ENCODE data around the gene DPPA3. TPM values are rescaled to one million over a fixed set of nuclear protein-coding genes. Genes with fewer than 3 reads are reported as not detected.

DPPA3 gene
- total and polyA plus RNA-seq, 12 donors: not detected

DNA sequence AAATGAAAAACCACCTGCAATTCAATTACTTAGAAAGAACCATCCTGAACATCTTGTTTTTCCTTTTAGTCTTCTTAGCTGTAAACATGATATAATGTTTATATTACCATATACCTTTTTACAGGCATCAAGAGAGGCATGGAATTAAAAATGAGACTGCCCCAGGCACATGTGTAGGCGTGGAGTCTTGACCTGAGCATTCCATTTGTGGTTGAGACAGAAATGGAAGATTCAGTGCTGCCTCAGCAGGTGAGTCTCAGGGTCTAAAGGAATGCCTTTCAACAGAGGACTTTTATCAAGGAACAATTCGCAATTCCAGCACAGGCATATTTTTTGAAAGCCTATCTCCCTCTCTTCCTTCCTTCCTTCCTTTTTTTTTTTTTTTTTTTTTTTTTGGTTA lies 45.8 kb downstream of the DPPA3 start:
- Histone ChIP-seq H3K27ac (no peak overlapping the region), H3K36me3 (replicated peaks in 1 of 2) (no peaks in the 10 kb centered on the region), H3K4me3 (no peak overlapping the region), H3K9me3 (replicated peaks in 1 of 3) (no peaks in the 10 kb centered on the region), H3K4me1 (replicated peaks in 1 of 2) (no peaks in the 10 kb centered on the region), H3K27me3 (no peaks in the 10 kb centered on the region)
- no peak for TF ChIP-seq POLR2A (IDR thresholded peaks at IDR 0.05)
- TF ChIP-seq, protein P1, sequence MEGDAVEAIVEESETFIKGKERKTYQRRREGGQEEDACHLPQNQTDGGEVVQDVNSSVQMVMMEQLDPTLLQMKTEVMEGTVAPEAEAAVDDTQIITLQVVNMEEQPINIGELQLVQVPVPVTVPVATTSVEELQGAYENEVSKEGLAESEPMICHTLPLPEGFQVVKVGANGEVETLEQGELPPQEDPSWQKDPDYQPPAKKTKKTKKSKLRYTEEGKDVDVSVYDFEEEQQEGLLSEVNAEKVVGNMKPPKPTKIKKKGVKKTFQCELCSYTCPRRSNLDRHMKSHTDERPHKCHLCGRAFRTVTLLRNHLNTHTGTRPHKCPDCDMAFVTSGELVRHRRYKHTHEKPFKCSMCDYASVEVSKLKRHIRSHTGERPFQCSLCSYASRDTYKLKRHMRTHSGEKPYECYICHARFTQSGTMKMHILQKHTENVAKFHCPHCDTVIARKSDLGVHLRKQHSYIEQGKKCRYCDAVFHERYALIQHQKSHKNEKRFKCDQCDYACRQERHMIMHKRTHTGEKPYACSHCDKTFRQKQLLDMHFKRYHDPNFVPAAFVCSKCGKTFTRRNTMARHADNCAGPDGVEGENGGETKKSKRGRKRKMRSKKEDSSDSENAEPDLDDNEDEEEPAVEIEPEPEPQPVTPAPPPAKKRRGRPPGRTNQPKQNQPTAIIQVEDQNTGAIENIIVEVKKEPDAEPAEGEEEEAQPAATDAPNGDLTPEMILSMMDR (IDR thresholded peaks at IDR 0.05): no peak
- intact Hi-C loops (cut with DNase I): no loop called here
- DNase-seq: no peak
- WGBS, 4 donors: 52 to 83% (median 62%) methylated on average over 2 of the region's 2 CpGs

DNA sequence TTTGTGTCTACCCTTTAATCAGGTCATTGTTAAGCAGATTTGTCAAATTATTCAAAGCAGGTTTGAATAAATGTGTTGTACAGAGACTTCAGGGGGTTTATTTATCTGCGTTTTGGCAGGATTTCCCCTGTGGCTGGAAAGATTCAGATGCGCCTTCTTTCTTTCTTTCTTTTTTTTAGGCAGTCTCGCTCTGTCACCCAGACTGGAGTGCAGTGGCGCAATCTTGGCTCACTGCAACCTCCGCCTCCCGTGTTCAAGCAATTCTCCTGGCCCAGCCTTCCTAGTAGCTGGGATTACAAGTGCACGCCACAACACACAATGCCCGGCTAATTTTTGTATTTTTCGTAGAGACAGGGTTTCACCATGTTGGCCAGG lies 47.5 kb downstream of the DPPA3 start:
- H3K36me3 ChIP-seq (replicated peaks in 1 of 2): no peaks in the 10 kb centered on the region
- WGBS, 4 donors: 69 to 78% (median 72%) methylated on average over 9 of the region's 9 CpGs
- no peak for DNase-seq
- H3K27me3 ChIP-seq: no peaks in the 10 kb centered on the region
- no peaks in the 10 kb centered on the region for H3K4me1 ChIP-seq (replicated peaks in 1 of 2)
- no peak for TF ChIP-seq POLR2A (IDR thresholded peaks at IDR 0.05)
- TF ChIP-seq, protein P1 (IDR thresholded peaks at IDR 0.05): no peak
- no peak overlapping the region for H3K4me3 ChIP-seq
- intact Hi-C loops (cut with DNase I): no loop called here
- H3K27ac ChIP-seq: no peak overlapping the region
- no peaks in the 10 kb centered on the region for H3K9me3 ChIP-seq (replicated peaks in 1 of 3)

Other genes starting within 250 kb of the DPPA3 start
- gene CD163, start 207.7 kb upstream of the DPPA3 start, total RNA-seq: 100 to 1,000 TPM in 7 of 9 donors, 10 to 100 TPM in 1, 1 to 10 TPM in 1; 8.8 to 690 (median 366) TPM
- 100 to 1,000 TPM in 2 of 3 donors, 10 to 100 TPM in 1; 58.4 to 169 (median 129) TPM for gene CD163, start 207.7 kb upstream of the DPPA3 start, polyA plus RNA-seq
- under 1 TPM in 1 of 9 donors, not detected in 8; 0.17 TPM for gene APOBEC1, start 45.5 kb upstream of the DPPA3 start, total RNA-seq
- not detected for gene APOBEC1, start 45.5 kb upstream of the DPPA3 start, polyA plus RNA-seq
- 1 to 10 TPM in 2 of 9 donors, under 1 TPM in 6, not detected in 1; 0.11 to 1.6 (median 0.65) TPM for gene GDF3, start 15.7 kb upstream of the DPPA3 start, total RNA-seq
- 1 to 10 TPM in 2 of 3 donors, under 1 TPM in 1; 0.16 to 2.9 (median 1.8) TPM for gene GDF3, start 15.7 kb upstream of the DPPA3 start, polyA plus RNA-seq
- gene CLEC4C, start 35.9 kb downstream of the DPPA3 start, total RNA-seq: not detected
- not detected for gene CLEC4C, start 35.9 kb downstream of the DPPA3 start, polyA plus RNA-seq
- gene NANOGNB, start 53.8 kb downstream of the DPPA3 start, total RNA-seq: not detected
- gene NANOGNB, start 53.8 kb downstream of the DPPA3 start, polyA plus RNA-seq: not detected
- under 1 TPM in 6 of 9 donors, not detected in 3; 0.21 to 0.91 (median 0.87) TPM for gene NANOG, start 78.0 kb downstream of the DPPA3 start, total RNA-seq
- under 1 TPM in 2 of 3 donors, not detected in 1; 0.08 to 0.13 TPM for gene NANOG, start 78.0 kb downstream of the DPPA3 start, polyA plus RNA-seq
- gene SLC2A14, start 161.5 kb downstream of the DPPA3 start, total RNA-seq: 10 to 100 TPM in 2 of 9 donors, 1 to 10 TPM in 7; 2.1 to 58.8 (median 6.3) TPM
- gene SLC2A14, start 161.5 kb downstream of the DPPA3 start, polyA plus RNA-seq: 10 to 100 TPM in 2 of 3 donors, 1 to 10 TPM in 1; 6.5 to 18.6 (median 11.3) TPM
- 10 to 100 TPM in 8 of 9 donors, 1 to 10 TPM in 1; 8.8 to 52.4 (median 28.4) TPM for gene SLC2A3, start 224.8 kb downstream of the DPPA3 start, total RNA-seq
- gene SLC2A3, start 224.8 kb downstream of the DPPA3 start, polyA plus RNA-seq: 10 to 100 TPM in 1 of 3 donors, 1 to 10 TPM in 2; 7.2 to 19.5 (median 8.2) TPM